GM19351 (cell line): ENCODE data around the gene FHOD3.
"Not testable (repeated sequence)": the region's sequence is repeated elsewhere in the genome, so short reads cannot be mapped to it uniquely, and the experiment has no call there.

Source experiments
- ATAC-seq: cut with Tn5 transposase; IDR thresholded peaks from one replicate; pipeline ENCODE4 v1.9.1; 2021; ENCODE audit warnings: mild to moderate bottlenecking, moderate library complexity; ENCODE audit not compliant: unreplicated experiment

Gene FHOD3

GRCh38 chr18:36811955-36812354 lies 514.4 kb downstream of the FHOD3 start:
- no peak for ATAC-seq

GRCh38 chr18:36812678-36813077 lies 515.2 kb downstream of the FHOD3 start:
- ATAC-seq, result no peak

- no peak for ATAC-seq
Measured at GRCh38 chr18:36813101-36813775, 515.7 kb downstream of the FHOD3 start.

- ATAC-seq, result no peak
Measured at GRCh38 chr18:36813824-36814223, 516.3 kb downstream of the FHOD3 start.

GRCh38 chr18:36814994-36815393 lies 517.5 kb downstream of the FHOD3 start:
- ATAC-seq, result no peak

GRCh38 chr18:36816096-36816495 lies 518.6 kb downstream of the FHOD3 start:
- ATAC-seq, result not testable (repeated sequence)

- no peak for ATAC-seq
Measured at GRCh38 chr18:36817039-36817438, 519.5 kb downstream of the FHOD3 start.

- ATAC-seq, result no peak
Measured at GRCh38 chr18:36818652-36819051, 521.1 kb downstream of the FHOD3 start.

- no peak for ATAC-seq
Measured at GRCh38 chr18:36819621-36820020, 522.1 kb downstream of the FHOD3 start.

GRCh38 chr18:36821681-36822080 lies 524.2 kb downstream of the FHOD3 start:
- no peak for ATAC-seq

GRCh38 chr18:36825526-36825925 lies 528.0 kb downstream of the FHOD3 start:
- no peak for ATAC-seq

- ATAC-seq, result no peak
Measured at GRCh38 chr18:36826556-36826955, 529.0 kb downstream of the FHOD3 start.

- ATAC-seq, result peak; percentile 26
Measured at GRCh38 chr18:36828157-36828629, 530.7 kb downstream of the FHOD3 start.

GRCh38 chr18:36828630-36829361 lies 531.3 kb downstream of the FHOD3 start, which contains the start of the genes KIAA1328 and TPGS2:
KIAA1328 (plus strand) TSS chr18:36829127; CDS start chr18:36829139, 12 bp downstream.
TPGS2 (minus strand) TSS chr18:36829002; CDS start chr18:36828767, 235 bp downstream.
- peak; percentile 87 for ATAC-seq
